GM19099 (cell line): ENCODE measurements around the gene CANT1.

ENCODE experiments used
- POLR2A ChIP-seq: IDR thresholded peaks from 3 replicates; pipeline ENCODE4 v1.6.1; 2011; ENCODE audit warnings: low read depth; ENCODE audit not compliant: insufficient read length; ENCODE audit errors: extremely low read depth

Gene CANT1

GRCh38 chr17:79006794-79007503, 2.6 kb downstream of the CANT1 start:
- no peak for TF ChIP-seq POLR2A

- no peak for TF ChIP-seq POLR2A
Observed at GRCh38 chr17:79006046-79006445, 3.5 kb downstream of the CANT1 start.

- no peak for TF ChIP-seq POLR2A
Observed at GRCh38 chr17:79005063-79005861, 4.3 kb downstream of the CANT1 start.

GRCh38 chr17:79003661-79004411, 5.7 kb downstream of the CANT1 start:
- no peak for TF ChIP-seq POLR2A

GRCh38 chr17:79002796-79003593, 6.6 kb downstream of the CANT1 start:
- no peak for TF ChIP-seq POLR2A

- TF ChIP-seq POLR2A, result no peak
Observed at GRCh38 chr17:79002291-79002690, 7.3 kb downstream of the CANT1 start.

- no peak for TF ChIP-seq POLR2A
Observed at GRCh38 chr17:79001190-79002020, 8.2 kb downstream of the CANT1 start.

- no peak for TF ChIP-seq POLR2A
Observed at GRCh38 chr17:79000396-79001189, 9.0 kb downstream of the CANT1 start.

- TF ChIP-seq POLR2A, result no peak
Observed at GRCh38 chr17:78999947-79000395, 9.6 kb downstream of the CANT1 start.

GRCh38 chr17:78999056-78999768, 10.4 kb downstream of the CANT1 start:
- no peak for TF ChIP-seq POLR2A

GRCh38 chr17:78998311-78999055, 11.1 kb downstream of the CANT1 start:
- no peak for TF ChIP-seq POLR2A

GRCh38 chr17:78997881-78998280, 11.7 kb downstream of the CANT1 start:
- TF ChIP-seq POLR2A, result no peak

GRCh38 chr17:78997231-78997741, 12.3 kb downstream of the CANT1 start:
- TF ChIP-seq POLR2A, result no peak
